ENCODE data around the gene SCAF11. TPM values are rescaled to one million over a fixed set of nuclear protein-coding genes. Genes with fewer than 3 reads are reported as not detected.

The SCAF11 gene
- total RNA-seq, 2 experiments from 2014 or later, result 130 TPM

DNA sequence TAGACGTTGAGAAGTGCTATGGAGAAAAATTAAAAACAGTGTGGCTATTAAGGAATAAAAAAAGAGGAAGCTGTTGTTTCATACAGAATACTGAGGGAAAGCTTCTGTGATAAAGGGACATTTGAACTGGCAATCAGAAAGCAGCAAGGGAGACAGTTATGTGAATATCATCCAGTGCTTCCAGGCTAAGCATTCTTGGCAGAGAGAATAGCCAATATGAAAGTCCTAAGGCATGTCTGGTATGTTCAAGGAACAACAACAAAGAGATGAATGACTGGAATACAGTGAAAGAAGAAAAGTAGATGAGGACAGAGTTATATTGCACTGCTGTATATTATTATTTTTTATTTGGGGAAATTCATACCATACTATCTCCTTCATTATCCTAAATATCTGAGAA, 23.9 kb downstream of the SCAF11 start:
- H4K20me1 ChIP-seq (ENCODE audit: insufficient read depth, low read length), result no peaks in the 10 kb centered on the region
- peaks cover 30% of the 10 kb centered on the region for H3K9me3 ChIP-seq (ENCODE audit: low read length)
- no peak overlapping the region for H3K27ac ChIP-seq (ENCODE audit: low read depth, low read length, poor library complexity, severe bottlenecking)
- TF ChIP-seq, protein P1, sequence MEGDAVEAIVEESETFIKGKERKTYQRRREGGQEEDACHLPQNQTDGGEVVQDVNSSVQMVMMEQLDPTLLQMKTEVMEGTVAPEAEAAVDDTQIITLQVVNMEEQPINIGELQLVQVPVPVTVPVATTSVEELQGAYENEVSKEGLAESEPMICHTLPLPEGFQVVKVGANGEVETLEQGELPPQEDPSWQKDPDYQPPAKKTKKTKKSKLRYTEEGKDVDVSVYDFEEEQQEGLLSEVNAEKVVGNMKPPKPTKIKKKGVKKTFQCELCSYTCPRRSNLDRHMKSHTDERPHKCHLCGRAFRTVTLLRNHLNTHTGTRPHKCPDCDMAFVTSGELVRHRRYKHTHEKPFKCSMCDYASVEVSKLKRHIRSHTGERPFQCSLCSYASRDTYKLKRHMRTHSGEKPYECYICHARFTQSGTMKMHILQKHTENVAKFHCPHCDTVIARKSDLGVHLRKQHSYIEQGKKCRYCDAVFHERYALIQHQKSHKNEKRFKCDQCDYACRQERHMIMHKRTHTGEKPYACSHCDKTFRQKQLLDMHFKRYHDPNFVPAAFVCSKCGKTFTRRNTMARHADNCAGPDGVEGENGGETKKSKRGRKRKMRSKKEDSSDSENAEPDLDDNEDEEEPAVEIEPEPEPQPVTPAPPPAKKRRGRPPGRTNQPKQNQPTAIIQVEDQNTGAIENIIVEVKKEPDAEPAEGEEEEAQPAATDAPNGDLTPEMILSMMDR (conservative IDR thresholded peaks at IDR 0.05; ENCODE audit: low read length), result no peak
- no peak for TF ChIP-seq EZH2phosphoT487 (IDR thresholded peaks at IDR 0.05; ENCODE audit: borderline replicate concordance, low read depth, low read length)
- CTCF ChIA-PET (ENCODE audit: unreplicated experiment), result no interaction called here
- no peaks in the 10 kb centered on the region for H3K9me2 ChIP-seq (ENCODE audit: insufficient read depth, low read length)
- H2AFZ ChIP-seq (ENCODE audit: low read length), result no peak overlapping the region
- H3K79me2 ChIP-seq (ENCODE audit: insufficient read depth, low read depth, low read length), result peaks cover 98% of the 10 kb centered on the region
- peaks cover 82% of the 10 kb centered on the region for H3K36me3 ChIP-seq (ENCODE audit: insufficient read depth, low read length)
- no peak for DNase-seq (ENCODE audit: low spot score)
- POLR2A ChIA-PET, result interaction anchor here (0.6 kb wide), 1 partner anchor 763 kb away, joined by 3 read pairs; no protein-coding TSS in a partner anchor
- H3K4me2 ChIP-seq (ENCODE audit: low read length), result no peak overlapping the region
- no TSS peak for BruUV-seq (replicated peaks)
- no peaks in the 10 kb centered on the region for H3K4me1 ChIP-seq (ENCODE audit: insufficient read depth, low read length, poor library complexity, severe bottlenecking)
- H3K4me3 ChIP-seq (ENCODE audit: low read depth, low read length, poor library complexity, severe bottlenecking), result no peak overlapping the region
- intact Hi-C loops (cut with micrococcal nuclease; ENCODE audit: unreplicated experiment), result no loop called here

GRCh38 chr12:45962553-45963325, 27.6 kb downstream of the SCAF11 start:
- Histone ChIP-seq H3K9me3 (ENCODE audit: low read length) (peaks cover 22% of the 10 kb centered on the region), H3K4me2 (ENCODE audit: low read length) (no peak overlapping the region), H3K4me1 (ENCODE audit: insufficient read depth, low read length, poor library complexity, severe bottlenecking) (no peaks in the 10 kb centered on the region), H2AFZ (ENCODE audit: low read length) (no peak overlapping the region), H4K20me1 (ENCODE audit: insufficient read depth, low read length) (no peaks in the 10 kb centered on the region), H3K9me2 (ENCODE audit: insufficient read depth, low read length) (no peaks in the 10 kb centered on the region), H3K36me3 (ENCODE audit: insufficient read depth, low read length) (peaks cover 87% of the 10 kb centered on the region), H3K27ac (ENCODE audit: low read depth, low read length, poor library complexity, severe bottlenecking) (no peak overlapping the region), H3K79me2 (ENCODE audit: insufficient read depth, low read depth, low read length) (peaks cover 84% of the 10 kb centered on the region), H3K4me3 (ENCODE audit: low read depth, low read length, poor library complexity, severe bottlenecking) (no peak overlapping the region)
- DNase-seq (ENCODE audit: low spot score), result no peak
- ChIA-PET POLR2A (interaction anchor here (0.7 to 1.0 kb wide), 2 partner anchors 9 to 383 kb away, joined by 3 read pairs; no protein-coding TSS in a partner anchor), CTCF (ENCODE audit: unreplicated experiment) (no interaction called here)
- no peak for TF ChIP-seq EZH2phosphoT487 (IDR thresholded peaks at IDR 0.05; ENCODE audit: borderline replicate concordance, low read depth, low read length)
- TF ChIP-seq, protein P1 (conservative IDR thresholded peaks at IDR 0.05; ENCODE audit: low read length), result no peak
- BruUV-seq (replicated peaks), result no TSS peak
- intact Hi-C loops (cut with micrococcal nuclease; ENCODE audit: unreplicated experiment), result no loop called here

GRCh38 chr12:45959728-45960127, 30.6 kb downstream of the SCAF11 start:
- Histone ChIP-seq H3K4me2 (ENCODE audit: low read length) (no peak overlapping the region), H3K27ac (ENCODE audit: low read depth, low read length, poor library complexity, severe bottlenecking) (no peak overlapping the region), H3K9me2 (ENCODE audit: insufficient read depth, low read length) (no peaks in the 10 kb centered on the region), H3K79me2 (ENCODE audit: insufficient read depth, low read depth, low read length) (peaks cover 58% of the 10 kb centered on the region), H4K20me1 (ENCODE audit: insufficient read depth, low read length) (no peaks in the 10 kb centered on the region), H3K36me3 (ENCODE audit: insufficient read depth, low read length) (peaks cover 84% of the 10 kb centered on the region), H3K4me1 (ENCODE audit: insufficient read depth, low read length, poor library complexity, severe bottlenecking) (no peaks in the 10 kb centered on the region), H3K4me3 (ENCODE audit: low read depth, low read length, poor library complexity, severe bottlenecking) (no peak overlapping the region), H3K9me3 (ENCODE audit: low read length) (peaks cover 19% of the 10 kb centered on the region), H2AFZ (ENCODE audit: low read length) (no peak overlapping the region)
- no TSS peak for BruUV-seq (replicated peaks)
- intact Hi-C loops (cut with micrococcal nuclease; ENCODE audit: unreplicated experiment), result no loop called here
- DNase-seq (ENCODE audit: low spot score), result no peak
- CTCF ChIA-PET (ENCODE audit: unreplicated experiment), result no interaction called here
- POLR2A ChIA-PET, result no interaction called here
- TF ChIP-seq, protein P1 (conservative IDR thresholded peaks at IDR 0.05; ENCODE audit: low read length), result no peak
- TF ChIP-seq EZH2phosphoT487 (IDR thresholded peaks at IDR 0.05; ENCODE audit: borderline replicate concordance, low read depth, low read length), result no peak
